GM21390 (cell line): Measurements from ENCODE around the gene CORO6.

Experiments used
- ATAC-seq: cut with Tn5 transposase; IDR thresholded peaks from one replicate; pipeline ENCODE4 v1.9.1; 2021; ENCODE audit not compliant: unreplicated experiment

The CORO6 gene

DNA sequence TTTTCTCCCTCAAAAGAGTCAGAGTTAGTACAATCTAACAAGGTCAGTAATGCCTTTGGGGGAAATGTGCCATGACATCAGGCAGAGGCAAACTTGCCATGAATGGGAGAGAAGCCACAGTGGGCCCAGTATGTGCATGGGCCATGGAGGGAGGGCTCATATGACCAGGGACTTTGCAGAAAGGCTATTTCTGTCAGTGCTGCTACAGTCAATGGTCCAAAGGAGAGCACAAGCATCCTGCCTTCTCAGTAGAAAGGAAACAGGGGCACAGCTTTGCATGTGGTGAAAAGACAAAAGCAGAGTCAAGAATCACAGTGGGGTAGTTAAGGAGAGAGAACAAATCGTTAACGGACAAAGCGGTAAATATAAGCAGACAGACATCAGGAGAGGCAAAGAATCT is 11.2 kb upstream of the CORO6 start:
- no peak for ATAC-seq

DNA sequence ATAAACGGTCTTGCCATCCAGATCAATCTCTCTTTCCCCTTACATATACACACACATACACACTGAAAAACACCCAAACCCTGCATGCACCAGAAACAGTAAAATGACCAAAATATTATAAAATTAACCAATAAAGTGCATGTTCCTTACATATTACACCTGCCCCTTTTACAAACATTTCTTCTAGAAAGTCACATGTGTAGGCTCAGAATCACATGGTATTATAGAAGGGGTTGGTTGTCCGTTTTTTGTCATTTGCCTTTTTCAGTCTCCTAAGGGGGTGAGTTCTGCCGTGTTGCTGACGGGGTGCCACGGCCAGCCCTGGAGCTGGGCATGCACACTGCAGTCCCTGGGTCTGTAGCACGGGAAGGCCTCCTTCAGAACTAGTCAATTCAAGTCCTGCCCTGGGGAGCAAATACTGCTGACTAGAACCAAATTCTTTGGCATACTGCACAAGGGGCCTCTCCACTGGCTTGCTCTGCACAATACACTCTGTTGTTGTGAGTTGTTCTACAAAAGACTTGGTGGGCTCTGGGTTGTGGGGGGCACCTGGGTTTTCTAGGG is 8.0 kb upstream of the CORO6 start:
- ATAC-seq = no peak

DNA sequence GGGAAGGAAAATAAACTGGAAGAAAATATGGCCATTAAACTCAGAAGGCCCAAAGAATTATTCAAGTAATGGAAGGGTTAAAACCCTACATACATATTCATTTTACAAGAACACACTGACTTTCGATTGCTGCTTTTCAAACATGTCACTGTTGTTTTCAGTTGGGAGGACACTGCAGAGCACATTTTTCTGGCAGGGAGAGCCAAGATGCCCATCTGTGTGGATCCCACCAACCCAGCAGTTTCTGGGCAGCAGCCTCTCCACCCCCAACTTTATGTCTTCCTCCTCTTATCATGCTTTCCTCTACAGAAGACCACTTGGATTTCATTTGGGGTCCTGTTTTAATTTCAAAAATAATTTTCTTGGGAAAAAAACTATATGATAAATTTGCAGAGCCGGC is 7.1 kb upstream of the CORO6 start:
- ATAC-seq = no peak

DNA sequence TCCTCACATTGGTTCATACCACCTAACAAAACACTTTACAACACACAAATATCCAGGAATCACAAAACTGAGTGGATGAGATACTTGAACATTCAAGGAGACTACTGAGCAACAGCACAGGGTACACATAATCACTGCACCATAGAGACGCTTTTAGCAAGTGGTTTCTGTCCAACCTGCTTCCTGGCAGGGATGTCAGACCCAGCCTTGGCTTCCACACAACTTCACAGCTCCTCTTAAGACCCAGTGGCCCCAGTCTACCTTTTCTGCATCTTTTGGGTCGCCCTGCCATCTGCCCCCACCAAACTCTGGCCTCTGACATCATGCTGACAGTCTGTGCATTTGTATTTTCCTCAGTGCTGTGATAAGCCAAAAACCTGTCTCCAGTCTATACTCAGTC is 5.9 kb upstream of the CORO6 start:
- no peak for ATAC-seq

DNA sequence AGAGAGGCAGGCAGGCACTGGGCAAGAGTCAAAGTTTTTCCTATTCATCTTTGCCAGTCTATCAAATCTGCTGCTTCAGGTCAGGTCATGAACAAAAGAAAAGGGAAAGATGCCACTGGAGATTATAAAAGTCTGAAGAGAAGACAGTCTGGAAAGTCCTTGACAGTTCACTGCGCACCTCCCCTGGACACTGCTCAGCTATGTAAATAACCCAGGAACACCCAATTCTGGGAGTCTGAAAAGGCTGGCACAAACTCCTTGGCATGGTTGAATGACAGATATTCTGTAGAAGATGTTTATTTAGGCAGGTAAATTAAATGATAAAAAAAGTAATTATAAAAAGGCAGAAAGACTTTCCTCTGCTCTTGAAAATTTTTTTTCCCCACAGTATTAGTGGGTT is 5.2 kb upstream of the CORO6 start:
- ATAC-seq = no peak

DNA sequence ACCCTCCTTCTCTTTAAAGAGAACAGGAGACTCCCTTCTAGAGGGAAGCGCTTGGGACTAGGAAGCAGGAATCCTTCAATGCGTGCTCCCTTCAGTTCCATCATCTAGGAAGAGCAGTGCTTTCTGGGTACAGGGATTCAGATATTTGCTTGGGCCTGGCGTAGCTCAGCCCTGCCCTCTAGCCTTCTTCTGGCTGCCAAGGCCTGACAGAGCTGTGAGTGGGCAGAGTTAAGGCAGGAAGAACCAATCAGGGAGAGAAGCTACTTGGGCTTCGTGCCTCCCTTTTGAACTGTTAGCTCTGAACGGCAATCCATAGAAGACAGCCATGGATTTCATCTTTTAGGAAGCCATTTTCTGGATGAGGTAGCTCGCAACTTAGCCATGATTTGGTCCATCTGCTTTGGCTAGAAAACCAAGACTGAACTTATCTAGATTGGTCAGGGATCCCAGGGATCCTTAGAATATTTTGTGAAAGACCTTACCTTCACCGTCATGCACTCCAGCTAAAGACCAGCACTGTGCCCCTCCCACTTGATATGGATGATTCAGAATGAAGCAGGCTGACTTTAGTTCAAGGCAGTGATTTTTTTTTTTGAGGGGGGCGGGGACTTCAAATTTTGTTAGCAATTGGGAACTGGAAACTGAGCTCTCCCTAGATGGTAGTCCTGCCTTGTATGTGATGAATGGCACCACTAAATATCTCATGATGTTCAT is 2.5 kb upstream of the CORO6 start:
- no peak for ATAC-seq

DNA sequence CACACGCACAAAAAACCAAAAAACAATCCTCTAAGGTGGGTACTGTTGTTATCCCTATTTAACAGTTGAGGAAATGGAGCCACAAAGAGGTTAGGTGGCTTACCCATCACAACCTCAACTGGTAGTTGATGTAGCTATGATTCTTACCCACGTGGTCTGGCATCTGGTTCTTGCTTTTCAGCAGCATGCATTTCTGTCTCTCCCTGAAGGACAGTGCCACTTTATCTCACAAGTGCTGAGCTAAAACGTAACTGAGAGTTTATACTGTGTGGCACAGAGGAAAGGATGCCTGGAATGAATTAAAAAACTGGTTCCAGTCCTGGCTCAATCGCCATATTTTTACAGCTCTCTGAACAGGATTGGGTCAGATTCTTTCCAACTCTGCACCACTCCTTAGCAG is 1.9 kb upstream of the CORO6 start:
- ATAC-seq = no peak

DNA sequence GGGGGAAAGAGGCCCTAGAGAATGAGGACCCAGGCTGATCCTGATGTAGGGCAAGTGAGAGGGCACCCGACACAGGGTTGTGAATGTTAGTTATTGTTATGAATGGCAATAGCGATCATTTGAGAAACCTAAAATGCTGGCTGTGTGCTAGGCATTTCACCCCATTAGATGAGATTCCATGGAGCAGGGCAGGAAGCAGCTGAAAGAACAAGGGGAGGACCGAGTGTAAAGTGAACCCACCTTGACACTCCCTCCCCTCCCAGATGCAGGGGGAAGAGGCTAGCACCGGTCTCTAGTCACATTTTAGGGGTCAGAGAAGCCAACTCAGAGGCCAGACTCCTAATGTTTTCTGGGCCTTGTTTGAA is 553 bp upstream of the CORO6 start:
- no peak for ATAC-seq

DNA sequence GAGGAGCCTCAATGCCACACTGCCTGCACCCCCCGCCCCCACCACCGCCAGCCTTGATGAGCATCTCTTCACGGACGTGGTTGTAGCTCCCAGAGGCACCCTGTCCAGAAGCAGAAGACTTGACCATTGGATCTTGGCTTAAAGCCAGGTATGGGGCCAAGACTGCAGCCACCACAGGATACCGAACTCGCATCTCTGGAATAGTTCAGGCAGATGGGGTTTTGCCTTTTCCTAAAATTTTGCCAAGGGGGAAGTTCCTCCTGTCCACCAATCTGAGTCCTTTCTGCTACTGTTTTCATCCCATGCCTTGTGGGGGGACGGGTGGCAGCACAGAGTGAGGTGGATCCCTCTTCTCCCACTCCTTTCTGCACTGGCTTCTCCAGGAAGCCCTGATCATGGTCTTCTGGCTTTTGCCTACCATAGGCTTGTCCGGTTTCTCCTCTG is 939 bp downstream of the CORO6 start:
- ATAC-seq = no peak

DNA sequence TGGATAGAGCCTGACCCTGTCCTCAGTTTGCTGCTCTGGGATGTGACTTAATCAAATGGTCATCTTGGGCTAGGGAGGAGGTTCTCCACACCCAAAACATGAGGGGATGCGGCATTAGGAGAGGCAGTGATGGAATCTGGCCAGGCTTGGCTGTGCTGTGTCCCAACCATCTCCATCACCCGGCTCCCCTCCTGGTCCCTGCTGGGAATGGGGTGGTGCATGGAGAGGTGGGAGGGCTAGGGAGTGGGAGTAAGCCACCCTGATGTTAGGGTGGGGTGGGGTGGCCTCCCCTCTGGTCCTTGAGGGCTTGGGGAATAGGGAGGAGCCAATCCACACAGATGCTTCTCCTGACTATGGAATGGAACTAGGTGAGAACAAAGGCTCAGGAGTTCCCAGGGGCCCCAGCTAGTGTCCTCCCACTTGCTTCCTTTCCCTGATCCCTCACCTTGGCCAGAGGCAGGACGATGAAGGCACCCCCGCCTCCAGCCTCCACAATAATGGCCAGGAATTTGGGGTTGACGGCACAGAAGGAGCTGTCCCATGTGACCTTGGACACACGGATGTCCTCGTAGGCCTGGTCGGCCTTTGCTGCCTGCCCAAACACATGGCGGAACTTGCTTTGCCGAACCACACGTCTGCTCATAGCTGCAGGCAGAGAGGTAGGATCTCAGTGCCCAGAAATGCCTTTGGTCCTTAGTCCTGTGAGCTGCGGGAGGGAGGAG is 1.8 kb downstream of the CORO6 start:
- ATAC-seq = no peak

DNA sequence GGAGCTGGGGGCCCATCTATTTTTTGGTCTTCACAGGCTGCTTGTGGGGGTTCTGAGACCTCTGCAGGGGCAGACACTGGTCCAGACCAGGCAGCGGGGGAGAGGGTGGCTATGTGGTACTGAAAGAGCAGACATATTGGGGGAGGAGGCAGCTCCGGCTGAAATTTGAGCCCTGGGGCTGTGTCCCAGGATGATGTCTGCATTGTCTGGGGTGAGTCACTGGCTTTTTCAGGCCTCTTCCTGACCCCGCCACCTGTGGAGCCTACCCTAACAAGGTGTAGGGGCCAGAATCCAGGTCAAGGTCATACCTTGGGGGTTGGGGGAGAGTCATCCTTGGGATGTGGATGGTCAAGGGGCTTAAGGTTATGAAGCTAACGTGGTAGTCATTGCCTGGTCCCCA is 2.4 kb downstream of the CORO6 start:
- no peak for ATAC-seq

DNA sequence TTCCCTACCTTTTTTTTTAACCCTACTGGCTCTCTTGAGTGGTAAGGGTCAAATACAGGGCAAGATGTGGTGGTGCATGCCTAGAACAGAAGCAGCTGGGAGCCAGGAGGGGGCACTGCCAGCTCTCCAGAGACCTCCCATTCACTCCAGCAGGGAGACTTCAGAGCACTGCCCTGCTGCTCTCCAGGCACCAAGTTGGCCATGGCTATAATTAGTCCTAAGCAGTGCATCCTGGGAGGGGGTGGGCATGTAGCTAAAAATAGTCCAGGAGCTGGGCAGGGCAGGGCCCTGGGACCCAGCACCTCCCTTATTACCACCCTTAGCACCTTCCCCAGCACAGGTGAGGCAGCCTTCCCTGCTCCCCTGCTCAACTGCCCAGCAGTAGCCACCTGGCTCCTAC is 3.5 kb downstream of the CORO6 start:
- ATAC-seq = no peak

DNA sequence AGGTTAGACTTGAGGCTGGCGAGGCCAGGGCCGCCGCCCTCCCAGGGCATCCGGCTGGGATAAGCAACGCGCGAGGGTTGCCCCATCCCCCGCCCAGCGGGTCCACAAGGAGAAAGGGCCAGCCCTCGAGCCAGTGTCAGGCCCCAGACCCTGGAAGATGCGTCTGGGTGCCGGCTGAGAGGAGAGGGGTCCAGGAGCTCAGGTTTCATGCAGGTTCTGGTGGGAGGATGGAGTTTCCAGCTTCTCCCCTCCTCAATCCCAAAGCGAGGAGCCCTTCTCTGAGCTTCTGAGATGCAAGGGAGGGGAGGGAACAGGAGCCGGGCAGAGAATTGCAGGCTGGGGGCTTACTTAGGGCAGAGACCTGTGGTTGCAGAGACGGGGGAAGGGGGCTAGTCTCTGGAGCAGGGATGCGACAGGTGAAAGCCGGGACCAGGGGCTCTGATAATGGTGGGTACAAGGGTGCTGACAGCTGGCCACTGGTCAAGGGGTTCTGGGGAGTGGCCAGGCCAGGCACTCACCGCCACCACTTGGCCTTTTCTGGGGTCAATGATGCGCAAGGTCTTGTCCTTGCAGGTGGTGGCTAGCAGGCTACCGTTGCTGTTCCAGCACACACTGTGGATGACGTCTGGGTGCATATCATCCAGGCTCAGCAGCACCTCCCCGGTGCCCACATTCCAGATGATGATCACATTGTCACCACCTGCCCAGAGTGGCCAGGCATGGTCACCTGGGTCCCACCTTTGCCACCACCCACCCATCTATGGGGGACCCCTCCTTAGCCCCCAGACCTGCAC is 4.2 kb downstream of the CORO6 start:
- no peak for ATAC-seq

DNA sequence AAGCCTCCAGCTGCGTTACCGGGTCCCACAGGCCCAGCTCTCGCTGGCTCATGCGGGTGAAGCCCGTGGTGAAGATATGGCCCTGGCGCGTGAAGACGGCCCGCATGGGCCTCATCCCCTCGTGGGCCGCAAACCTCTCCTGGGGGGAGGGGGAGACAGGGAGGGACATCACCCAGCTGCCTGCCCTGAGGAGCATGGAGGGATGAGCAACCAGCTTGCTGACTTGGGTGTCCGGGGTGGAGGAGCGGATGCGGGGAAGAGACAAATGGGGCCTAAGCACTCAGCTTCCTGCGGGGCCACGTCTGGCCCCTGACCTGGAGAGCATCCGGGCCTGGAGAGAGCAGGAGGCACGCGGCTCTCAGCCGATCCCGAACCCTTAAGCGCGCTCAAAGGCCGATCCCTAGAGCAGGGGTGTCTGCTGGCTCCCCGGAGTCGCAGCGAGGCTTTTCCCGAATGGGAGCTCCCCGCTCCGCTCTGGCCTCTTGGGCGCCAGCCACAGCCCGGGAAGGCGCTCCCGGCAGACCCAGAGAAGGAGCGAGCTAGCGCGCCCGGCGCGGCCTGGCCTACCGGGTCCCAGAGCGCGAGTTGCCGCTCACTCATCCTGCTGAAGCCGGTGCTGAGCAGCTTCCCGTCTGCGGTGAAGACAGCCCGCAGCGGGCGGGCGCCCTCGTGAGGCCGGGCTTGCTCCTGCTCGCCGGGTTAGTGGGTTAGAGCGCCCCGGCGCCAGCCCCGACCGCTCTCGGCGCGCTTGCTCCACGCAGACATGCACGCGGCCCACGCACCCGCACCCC is 5.0 kb downstream of the CORO6 start:
- no peak for ATAC-seq

DNA sequence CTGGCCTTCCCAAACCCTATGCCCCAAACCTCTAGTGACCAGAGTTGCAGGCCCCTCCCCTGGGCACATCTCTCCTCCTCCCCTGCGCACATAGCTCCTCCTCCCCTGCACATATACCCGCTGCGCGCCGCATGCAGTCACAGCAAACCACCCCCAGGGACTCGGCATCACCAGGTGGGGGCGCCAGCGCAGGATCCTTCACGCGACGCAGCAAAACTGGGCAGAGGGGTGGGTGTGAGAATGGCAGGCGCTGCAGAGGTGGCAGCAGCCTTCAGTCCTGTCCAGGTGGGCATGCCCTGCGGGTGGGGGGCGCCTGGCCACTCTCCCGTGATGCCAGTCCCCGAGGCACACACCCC is 5.6 kb downstream of the CORO6 start:
- ATAC-seq = peak; percentile 36

DNA sequence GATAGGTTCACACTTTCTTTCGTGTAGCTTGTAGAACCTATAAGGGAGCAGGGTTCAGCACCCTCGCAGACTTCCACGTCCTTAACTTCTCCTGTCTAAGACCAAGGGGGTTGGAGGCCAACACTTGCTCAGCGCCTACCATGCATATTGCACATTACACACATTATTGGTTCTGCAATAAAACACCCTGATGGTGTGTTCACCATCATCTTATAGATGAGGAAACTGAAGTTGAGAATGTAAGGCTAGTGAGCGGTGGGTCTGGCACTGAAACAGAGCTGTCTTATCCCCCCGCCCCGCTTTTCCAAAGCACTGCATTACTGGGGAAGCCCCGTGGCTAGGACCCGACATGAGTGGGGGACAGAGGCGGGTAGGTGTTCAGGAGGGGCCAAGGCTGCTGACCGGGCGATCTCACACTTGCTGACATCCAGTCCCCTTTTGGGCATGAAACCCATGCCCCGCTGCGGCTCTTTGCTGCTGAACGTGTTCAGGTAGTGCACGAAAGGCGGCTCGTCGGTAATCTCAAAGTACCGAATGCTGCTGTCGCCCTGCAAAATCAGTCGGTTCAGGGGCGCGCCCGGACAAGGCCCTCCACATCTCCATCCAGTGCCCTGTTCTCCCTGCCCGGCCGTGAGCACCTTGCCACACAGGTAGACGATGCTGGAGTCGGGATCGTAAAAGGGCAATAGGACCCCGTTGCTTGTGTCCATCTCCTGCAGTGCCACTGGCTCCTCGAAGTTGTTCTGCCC is 6.2 kb downstream of the CORO6 start:
- no peak for ATAC-seq

DNA sequence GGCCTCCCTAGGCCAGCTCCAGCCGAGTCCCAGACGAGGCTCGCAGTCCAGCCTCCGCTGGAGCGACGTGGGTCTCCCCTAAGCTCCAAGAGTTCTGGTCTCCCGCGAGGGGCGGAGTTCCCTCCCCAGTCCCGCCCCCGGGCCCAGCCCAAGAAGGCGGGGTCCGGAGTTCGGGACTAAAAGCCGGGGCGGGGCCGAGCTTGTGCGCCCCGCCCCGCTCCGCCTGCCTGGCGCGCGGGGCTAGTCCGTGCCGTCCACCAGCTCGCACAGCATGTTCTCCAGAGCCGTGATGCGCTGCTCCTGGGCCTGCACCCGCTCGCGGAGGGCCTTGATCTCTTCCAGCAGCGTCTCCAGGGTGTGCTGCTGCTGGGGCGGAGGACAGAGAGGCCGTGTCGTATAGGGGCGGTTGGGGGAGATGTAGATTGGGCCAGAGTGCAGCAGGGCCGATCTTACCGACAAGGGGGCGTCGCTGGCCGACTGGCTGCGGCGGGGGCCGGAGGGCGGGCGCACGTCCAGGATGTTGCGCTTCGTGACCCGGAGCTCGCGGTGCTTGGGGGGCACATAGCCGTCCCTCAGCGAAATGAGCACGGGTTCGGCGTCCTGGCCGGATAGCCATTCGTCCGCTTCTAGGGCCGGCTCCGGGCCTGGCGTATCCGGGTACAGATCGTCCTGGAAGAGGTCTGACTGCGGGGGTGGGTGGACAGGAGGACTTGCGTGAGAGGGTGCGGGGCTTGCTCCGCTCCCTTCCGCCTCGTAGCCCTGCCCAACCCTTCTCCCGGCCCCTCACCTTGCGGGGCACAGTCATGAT is 7.0 kb downstream of the CORO6 start:
- peak; percentile 58 for ATAC-seq

DNA sequence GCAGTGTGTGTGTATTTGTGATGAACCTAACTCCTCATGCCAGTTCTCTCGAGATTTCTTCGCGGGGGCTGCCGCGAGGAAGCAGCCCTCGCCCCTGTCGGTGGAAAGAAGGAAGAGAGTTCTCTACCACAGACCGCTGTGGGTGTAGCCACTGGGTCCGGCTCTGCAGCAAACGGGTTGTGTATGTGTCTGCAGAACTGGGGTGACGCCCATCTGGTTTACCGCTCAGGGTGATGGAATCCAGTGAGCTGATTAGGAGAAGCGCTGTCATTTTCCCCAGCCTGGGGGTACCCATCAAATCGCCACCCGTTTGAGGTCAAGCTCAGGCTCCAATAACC is 7.7 kb downstream of the CORO6 start:
- ATAC-seq = no peak

DNA sequence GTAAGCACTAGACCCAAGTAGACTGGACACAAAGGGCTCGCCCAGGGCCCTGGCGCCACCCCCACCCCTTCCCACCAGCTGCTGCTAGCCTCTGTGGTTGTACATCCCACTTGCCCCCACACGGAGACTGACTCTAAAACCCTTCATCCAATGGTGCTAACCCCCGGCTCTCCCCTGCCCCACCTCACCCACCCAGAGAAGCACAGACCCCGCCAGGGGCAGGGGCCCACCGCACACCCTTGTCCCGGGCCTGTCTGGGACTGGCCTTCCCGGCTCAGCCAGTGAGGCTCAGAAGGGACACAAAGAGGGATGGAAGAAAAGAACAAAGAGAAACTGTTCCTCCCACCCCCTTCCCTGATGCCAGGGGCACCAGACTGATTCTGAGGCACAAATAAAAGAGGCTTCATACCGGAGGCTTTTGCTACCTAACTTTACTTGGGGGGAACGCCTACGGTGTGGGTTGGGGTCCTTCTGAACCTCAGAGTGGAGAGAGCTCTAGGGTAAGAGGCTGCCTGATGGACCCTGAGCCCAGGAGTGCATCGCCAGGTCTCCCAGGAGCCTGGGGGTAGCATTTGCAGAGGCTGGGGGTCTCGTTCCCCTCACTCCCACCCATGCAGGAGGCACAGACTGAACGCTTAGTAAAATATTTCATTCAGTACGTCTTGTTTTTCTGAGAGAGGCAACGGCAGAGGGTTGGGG is 8.2 kb downstream of the CORO6 start:
- no peak for ATAC-seq
